Measurements from ENCODE around the gene IBTK. TPM values are rescaled to one million over a fixed set of nuclear protein-coding genes. Genes with fewer than 3 reads are reported as not detected.

Gene IBTK
- total and polyA plus RNA-seq, 2 of the 8 experiments (the other 6 are each of a cell fraction or from before 2014, with no cell fraction given): 4.6 to 24.2 TPM

- no peak overlapping the region for H3K4me2 ChIP-seq (ENCODE audit: insufficient read depth in 1 of 2, low read depth in 2 of 2, low read length in 2 of 2)
- no peak overlapping the region for H2BK12ac ChIP-seq (ENCODE audit: low read depth, low read length)
- ChIA-PET CTCF (ENCODE audit: partially characterized antibody) (interaction anchor here (1.0 to 1.3 kb wide), 3 partner anchors 11 to 791 kb away, joined by 3 read pairs; no protein-coding TSS in a partner anchor), POLR2A (ENCODE audit: partially characterized antibody) (no interaction called here)
- no peaks in the 10 kb centered on the region for H3K36me3 ChIP-seq (ENCODE audit: control insufficient read depth in 2 of 4, insufficient read depth in 4 of 4, low read length in 3 of 4)
- no peak overlapping the region for H4K91ac ChIP-seq (replicated peaks; ENCODE audit: insufficient read length, low read length)
- no peak overlapping the region for H2AFZ ChIP-seq (ENCODE audit: low read length)
- no peaks in the 10 kb centered on the region for H3K79me1 ChIP-seq (ENCODE audit: low read depth, low read length)
- DNase-seq (ENCODE audit: low read depth in 1 of 2, low spot score in 2 of 2) (no peak), FAIRE-seq (no peak)
- no peak overlapping the region for H4K5ac ChIP-seq (ENCODE audit: insufficient read length, low read depth, low read length)
- no peak overlapping the region for H3K27ac ChIP-seq (ENCODE audit: low read depth, low read length)
- no peak overlapping the region for H2BK15ac ChIP-seq (ENCODE audit: low read length)
- H3K56ac ChIP-seq (replicated peaks; ENCODE audit: insufficient read length, low read depth, low read length): no peak overlapping the region
- H2BK120ac ChIP-seq (replicated peaks; ENCODE audit: low read depth, low read length): no peak overlapping the region
- no peak overlapping the region for H3K23ac ChIP-seq (ENCODE audit: insufficient read length)
- no peaks in the 10 kb centered on the region for H3K27me3 ChIP-seq (replicated peaks in 1 of 4; ENCODE audit: control insufficient read depth in 3 of 4, extremely low read depth in 1 of 4, insufficient read depth in 3 of 4, low read length in 3 of 4)
- no peak overlapping the region for H4K8ac ChIP-seq (ENCODE audit: extremely low read depth, insufficient read depth, low read length)
- TF ChIP-seq HDAC2 (IDR thresholded peaks at IDR 0.05; ENCODE audit: borderline replicate concordance in 1 of 2, low read depth in 2 of 2, low read length in 2 of 2) (no peak), ZNF274 (IDR thresholded peaks at IDR 0.05; ENCODE audit: borderline replicate concordance, extremely low read depth, low read length) (no peak), TCF12 (IDR thresholded peaks at IDR 0.05; ENCODE audit: low read depth, low read length) (no peak), E2F6 (IDR thresholded peaks at IDR 0.05) (no peak), SUZ12 (IDR thresholded peaks at IDR 0.05; ENCODE audit: low read length) (no peak), KDM4A (IDR thresholded peaks at IDR 0.05; ENCODE audit: low read depth, low read length, severe bottlenecking) (no peak), HDAC6 (IDR thresholded peaks at IDR 0.05; ENCODE audit: low read depth, low read length) (no peak)
- no peak overlapping the region for H3K4me3 ChIP-seq (ENCODE audit: extremely low read depth in 1 of 4, insufficient read depth in 2 of 4, low read depth in 3 of 4, low read length in 4 of 4)
- no peaks in the 10 kb centered on the region for H3K23me2 ChIP-seq (ENCODE audit: low read depth, low read length)
- peaks cover 0 to 10% (median 0%) of the 10 kb centered on the region in 4 experiments; a peak in 2 of 7 replicates for H3K4me1 ChIP-seq (replicated peaks in 1 of 4; ENCODE audit: control insufficient read depth in 3 of 4, insufficient read depth in 4 of 4, low read length in 3 of 4)
- H3K4ac ChIP-seq (replicated peaks; ENCODE audit: insufficient read length, low read depth, low read length): no peak overlapping the region
- no peak overlapping the region for H2BK20ac ChIP-seq (ENCODE audit: low read length)
- no peaks in the 10 kb centered on the region for H3K9me3 ChIP-seq (ENCODE audit: insufficient read depth in 2 of 2, low read depth in 1 of 2, low read length in 1 of 2)
- no peaks in the 10 kb centered on the region for H4K20me1 ChIP-seq (replicated peaks in 1 of 2; ENCODE audit: control insufficient read depth in 1 of 2, insufficient read depth in 2 of 2, low read length in 2 of 2)
- H3K9ac ChIP-seq (replicated peaks in 1 of 4; ENCODE audit: extremely low read depth in 1 of 4, low read depth in 3 of 4, low read length in 3 of 4): no peak overlapping the region
- WGBS, 2 experiments (ENCODE audit: extremely low coverage in 1 of 2, insufficient coverage in 1 of 2, insufficient read length in 1 of 2, insufficient replicate concordance in 2 of 2, low coverage in 1 of 2, low lambda C conversion rate in 2 of 2, missing lambda C conversion rate in 1 of 2): 88% methylated on average over 2 of the region's 2 CpGs; no CpG with 5 or more reads in 1 of the 2 experiments
- no peak overlapping the region for H2BK5ac ChIP-seq (ENCODE audit: low read depth, low read length)
- no peak overlapping the region for H3K14ac ChIP-seq (ENCODE audit: insufficient read length)
- no peak overlapping the region for H2AK5ac ChIP-seq (ENCODE audit: low read depth, low read length)
- H3K79me2 ChIP-seq (ENCODE audit: control insufficient read depth in 1 of 2, insufficient read depth in 2 of 2, low read length in 2 of 2): no peaks in the 10 kb centered on the region
- H3K18ac ChIP-seq (ENCODE audit: extremely low read depth, low read length): no peak overlapping the region
Measured at GRCh38 chr6:82268301-82268846, 20.8 kb upstream of the IBTK start.

Data from H1 (cell line).